MM.1S (cell line): ENCODE data around the gene ACSL5.
"Not testable (repeated sequence)": the region's sequence is repeated elsewhere in the genome, so short reads cannot be mapped to it uniquely, and the experiment has no call there.

Experiments
- EZH2 ChIP-seq: fragments of 300-600 bp; sonication (generic); optimal IDR thresholded peaks from 2 replicates; pipeline ENCODE3; 2017; ENCODE audit warnings: low read depth, mild to moderate bottlenecking, antibody characterized with exemption, low read length, mixed read lengths
- EZH2phosphoT487 ChIP-seq: fragments of 300-600 bp; sonication (generic); IDR thresholded peaks from 2 replicates; pipeline ENCODE4 v1.6.1; 2018; ENCODE audit warnings: antibody characterized with exemption, low read length
- TF ChIP-seq, protein P1 (sequence below): fragments of 300-600 bp; sonication (generic); IDR thresholded peaks from 2 replicates; pipeline ENCODE4 v1.5.1; 2016; ENCODE audit warnings: antibody characterized with exemption, low read length, mixed read lengths

- TF ChIP-seq, protein P1, sequence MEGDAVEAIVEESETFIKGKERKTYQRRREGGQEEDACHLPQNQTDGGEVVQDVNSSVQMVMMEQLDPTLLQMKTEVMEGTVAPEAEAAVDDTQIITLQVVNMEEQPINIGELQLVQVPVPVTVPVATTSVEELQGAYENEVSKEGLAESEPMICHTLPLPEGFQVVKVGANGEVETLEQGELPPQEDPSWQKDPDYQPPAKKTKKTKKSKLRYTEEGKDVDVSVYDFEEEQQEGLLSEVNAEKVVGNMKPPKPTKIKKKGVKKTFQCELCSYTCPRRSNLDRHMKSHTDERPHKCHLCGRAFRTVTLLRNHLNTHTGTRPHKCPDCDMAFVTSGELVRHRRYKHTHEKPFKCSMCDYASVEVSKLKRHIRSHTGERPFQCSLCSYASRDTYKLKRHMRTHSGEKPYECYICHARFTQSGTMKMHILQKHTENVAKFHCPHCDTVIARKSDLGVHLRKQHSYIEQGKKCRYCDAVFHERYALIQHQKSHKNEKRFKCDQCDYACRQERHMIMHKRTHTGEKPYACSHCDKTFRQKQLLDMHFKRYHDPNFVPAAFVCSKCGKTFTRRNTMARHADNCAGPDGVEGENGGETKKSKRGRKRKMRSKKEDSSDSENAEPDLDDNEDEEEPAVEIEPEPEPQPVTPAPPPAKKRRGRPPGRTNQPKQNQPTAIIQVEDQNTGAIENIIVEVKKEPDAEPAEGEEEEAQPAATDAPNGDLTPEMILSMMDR: not testable (repeated sequence)
- not testable (repeated sequence) for TF ChIP-seq EZH2, EZH2phosphoT487
Observed at GRCh38 chr10:112377116-112377515, 3.2 kb downstream of the ACSL5 start.
